ENCODE results near the gene RNF157. TPM values are rescaled to one million over a fixed set of nuclear protein-coding genes. Genes with fewer than 3 reads are reported as not detected.

The RNF157 gene
- total and polyA plus RNA-seq, 9 of the 15 experiments (the other 6 are each of a cell fraction or from before 2014, with no cell fraction given), result 8.1 to 31.7 (median 20.8) TPM

GRCh38 chr17:76149214-76149613, 91.1 kb downstream of the RNF157 start:
- POLR2A ChIA-PET, result interaction anchor here (1.1 kb wide), 1 partner anchor 125 kb away, joined by 3 read pairs; no protein-coding TSS in a partner anchor
- ATAC-seq (no peak), DNase-seq (ENCODE audit: extremely low read depth in 1 of 4, low spot score in 3 of 4) (no peak), FAIRE-seq (no peak)
- CTCF ChIA-PET (ENCODE audit: low intra/inter-chr PET ratio), result interaction anchor here (2.8 kb wide), 1 partner anchor 28 kb away, joined by 12 read pairs; no protein-coding TSS in a partner anchor
- Histone ChIP-seq H3K9ac (ENCODE audit: insufficient read depth in 1 of 2, low read depth in 2 of 2, low read length in 2 of 2) (no peak overlapping the region), H2AFZ (ENCODE audit: low read depth, low read length) (no peak overlapping the region), H3K36me3 (ENCODE audit: control insufficient read depth, insufficient read depth, low read length) (peaks cover 50% of the 10 kb centered on the region; the same call in 2 of the 3 replicates), H3K4me1 (replicated peaks in 1 of 2; ENCODE audit: control insufficient read depth in 2 of 2, insufficient read depth in 2 of 2, low read length in 2 of 2) (0 out of 5 replicates have a peak, but pooled peaks cover 0 to 3% of the 10 kb centered on the region in 2 experiments), H3K4me3 (no peak overlapping the region), H3K79me2 (ENCODE audit: control insufficient read depth, insufficient read depth, low read length) (no peaks in the 10 kb centered on the region), H3K27ac (ENCODE audit: extremely low read depth, low read depth, low read length) (no peak overlapping the region), H3K9me1 (ENCODE audit: control insufficient read depth, insufficient read depth, low read length) (no peaks in the 10 kb centered on the region), H3K4me2 (ENCODE audit: insufficient read depth, low read length) (no peak overlapping the region), H3K27me3 (ENCODE audit: control insufficient read depth in 2 of 2, insufficient read depth in 2 of 2, low read length in 2 of 2) (no peaks in the 10 kb centered on the region), H4K20me1 (replicated peaks; ENCODE audit: control insufficient read depth, insufficient read depth, low read length) (no peaks in the 10 kb centered on the region), H3K9me3 (replicated peaks; ENCODE audit: control insufficient read depth, insufficient read depth, low read depth, low read length) (no peaks in the 10 kb centered on the region)
- WGBS (ENCODE audit: insufficient coverage, low coverage, missing lambda C conversion rate), result 83% methylated on average over 10 of the region's 10 CpGs
- no peak for TF ChIP-seq KDM2B (CRISPR knock-in tag; IDR thresholded peaks at IDR 0.05)
- intact Hi-C loops (cut with micrococcal nuclease), result no loop called here
- no TSS peak for BruUV-seq (replicated peaks)
- in situ Hi-C loops (cut with MboI), result no loop called here

GRCh38 chr17:76148015-76148326, 92.3 kb downstream of the RNF157 start:
- H3K4me3 ChIP-seq, result no peak overlapping the region
- intact Hi-C loops (cut with micrococcal nuclease), result no loop called here
- H3K4me2 ChIP-seq (ENCODE audit: insufficient read depth, low read length), result no peak overlapping the region
- no peak overlapping the region for H3K9ac ChIP-seq (ENCODE audit: insufficient read depth in 1 of 2, low read depth in 2 of 2, low read length in 2 of 2)
- DNase-seq (ENCODE audit: extremely low read depth in 1 of 4, low spot score in 3 of 4), result no peak
- no peaks in the 10 kb centered on the region for H3K27me3 ChIP-seq (ENCODE audit: control insufficient read depth in 2 of 2, insufficient read depth in 2 of 2, low read length in 2 of 2)
- TF ChIP-seq ZNF76 (CRISPR knock-in tag; IDR thresholded peaks at IDR 0.05; ENCODE audit: borderline replicate concordance) (no peak), CHAMP1 (IDR thresholded peaks at IDR 0.05) (no peak), SRF (CRISPR knock-in tag; IDR thresholded peaks at IDR 0.05) (no peak), BCLAF1 (IDR thresholded peaks at IDR 0.05; ENCODE audit: borderline replicate concordance in 1 of 2, control insufficient read depth in 1 of 2, low read depth in 2 of 2, low read length in 1 of 2) (no peak), TAF15 (IDR thresholded peaks at IDR 0.05; ENCODE audit: low read depth, low read length) (no peak), FUS (optimal IDR thresholded peaks at IDR 0.05; ENCODE audit: low read depth, low read length) (no peak), HMGN3 (IDR thresholded peaks at IDR 0.05; ENCODE audit: borderline replicate concordance, extremely low read depth, insufficient read length, low read depth, low read length) (no peak)
- 0 out of 5 replicates have a peak, but pooled peaks cover 0 to 3% of the 10 kb centered on the region in 2 experiments for H3K4me1 ChIP-seq (replicated peaks in 1 of 2; ENCODE audit: control insufficient read depth in 2 of 2, insufficient read depth in 2 of 2, low read length in 2 of 2)
- ATAC-seq, result no peak
- BruUV-seq (replicated peaks), result no TSS peak
- no peaks in the 10 kb centered on the region for H3K9me1 ChIP-seq (ENCODE audit: control insufficient read depth, insufficient read depth, low read length)
- no peaks in the 10 kb centered on the region for H3K79me2 ChIP-seq (ENCODE audit: control insufficient read depth, insufficient read depth, low read length)
- no peaks in the 10 kb centered on the region for H3K9me3 ChIP-seq (replicated peaks; ENCODE audit: control insufficient read depth, insufficient read depth, low read depth, low read length)
- in situ Hi-C loops (cut with MboI), result no loop called here
- CTCF ChIA-PET (ENCODE audit: low intra/inter-chr PET ratio), result interaction anchor here (0.7 to 2.8 kb wide), 2 partner anchors 26 to 1346 kb away, joined by 3 to 12 read pairs; no protein-coding TSS in a partner anchor
- H3K36me3 ChIP-seq (ENCODE audit: control insufficient read depth, insufficient read depth, low read length), result peaks cover 38% of the 10 kb centered on the region; the same call in 2 of the 3 replicates
- H3K27ac ChIP-seq (ENCODE audit: extremely low read depth, low read depth, low read length), result no peak overlapping the region
- H4K20me1 ChIP-seq (replicated peaks; ENCODE audit: control insufficient read depth, insufficient read depth, low read length), result peaks cover 3% of the 10 kb centered on the region; the same call in 1 of the 2 replicates
- H2AFZ ChIP-seq (ENCODE audit: low read depth, low read length), result no peak overlapping the region
- POLR2A ChIA-PET, result no interaction called here
- no peak for FAIRE-seq
- WGBS (ENCODE audit: insufficient coverage, low coverage, missing lambda C conversion rate), result no CpG with 5 or more reads among the region's 1 CpG
